ENCODE data around the gene AQP9.

The AQP9 gene

GRCh38 chr15:58137686-58138085 lies 495 bp upstream of the AQP9 start:
- H3K4me3 ChIP-seq (replicated peaks; ENCODE audit: low read depth, low read length): no peak overlapping the region
- no peak for TF ChIP-seq CTCF (IDR thresholded peaks at IDR 0.05; ENCODE audit: low read depth, low read length, missing control alignments)
- no peak for DNase-seq (ENCODE audit: extremely low read depth, low read depth)

- DNase-seq (ENCODE audit: extremely low read depth, low read depth): no peak
- H3K4me3 ChIP-seq (replicated peaks; ENCODE audit: low read depth, low read length): no peak overlapping the region
- no peak for TF ChIP-seq CTCF (IDR thresholded peaks at IDR 0.05; ENCODE audit: low read depth, low read length, missing control alignments)
Measured at GRCh38 chr15:58139276-58139988, 1.3 kb downstream of the AQP9 start.

DNA sequence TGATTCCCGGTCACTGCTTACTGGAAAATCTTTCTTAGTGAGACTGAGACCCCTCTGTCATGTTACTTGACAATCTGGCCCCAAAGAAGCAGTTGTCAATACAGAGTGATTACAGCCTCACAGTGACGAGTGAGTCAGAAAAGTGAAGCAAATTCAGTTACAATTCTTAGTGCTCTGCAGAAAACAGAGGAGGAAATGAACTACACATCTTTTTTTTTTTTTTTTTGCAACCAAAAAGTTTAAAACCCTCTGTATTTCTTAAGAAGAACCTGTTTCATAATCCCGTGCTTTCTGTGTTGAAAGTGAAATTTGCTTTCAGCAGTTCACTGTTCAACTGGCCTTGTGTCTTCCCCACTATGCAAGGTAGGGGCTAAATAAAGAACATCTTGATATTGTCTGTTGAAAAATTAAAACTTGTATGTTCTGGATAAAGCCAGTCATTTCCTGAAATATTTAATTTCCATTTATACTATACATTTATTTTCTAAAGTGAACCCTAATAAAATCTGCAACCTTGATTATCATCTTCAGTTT lies 1.9 kb downstream of the AQP9 start:
- no peak overlapping the region for H3K4me3 ChIP-seq (replicated peaks; ENCODE audit: low read depth, low read length)
- no peak for TF ChIP-seq CTCF (IDR thresholded peaks at IDR 0.05; ENCODE audit: low read depth, low read length, missing control alignments)
- DNase-seq (ENCODE audit: extremely low read depth, low read depth): no peak

- DNase-seq (ENCODE audit: extremely low read depth, low read depth): no peak
- no peak for TF ChIP-seq CTCF (IDR thresholded peaks at IDR 0.05; ENCODE audit: low read depth, low read length, missing control alignments)
- H3K4me3 ChIP-seq (replicated peaks; ENCODE audit: low read depth, low read length): no peak overlapping the region
Measured at GRCh38 chr15:58141894-58142293, 3.7 kb downstream of the AQP9 start.

GRCh38 chr15:58142827-58143461 lies 4.8 kb downstream of the AQP9 start:
- TF ChIP-seq CTCF (IDR thresholded peaks at IDR 0.05; ENCODE audit: low read depth, low read length, missing control alignments): no peak
- DNase-seq (ENCODE audit: extremely low read depth, low read depth): no peak
- no peak overlapping the region for H3K4me3 ChIP-seq (replicated peaks; ENCODE audit: low read depth, low read length)

- no peak for TF ChIP-seq CTCF (IDR thresholded peaks at IDR 0.05; ENCODE audit: low read depth, low read length, missing control alignments)
- H3K4me3 ChIP-seq (replicated peaks; ENCODE audit: low read depth, low read length): no peak overlapping the region
Measured at GRCh38 chr15:58145606-58146005, 7.4 kb downstream of the AQP9 start.

More at GRCh38 chr15:58145606-58146005, 7.4 kb downstream of the AQP9 start:
- no peak for DNase-seq (ENCODE audit: extremely low read depth, low read depth)

All from HFF-Myc (cell line).